Measurements from ENCODE around the gene ARHGEF38. TPM values are rescaled to one million over a fixed set of nuclear protein-coding genes. Genes with fewer than 3 reads are reported as not detected.

The ARHGEF38 gene
- total RNA-seq, 2 donors from 2014 or later = 0.51 to 2.1 TPM

DNA sequence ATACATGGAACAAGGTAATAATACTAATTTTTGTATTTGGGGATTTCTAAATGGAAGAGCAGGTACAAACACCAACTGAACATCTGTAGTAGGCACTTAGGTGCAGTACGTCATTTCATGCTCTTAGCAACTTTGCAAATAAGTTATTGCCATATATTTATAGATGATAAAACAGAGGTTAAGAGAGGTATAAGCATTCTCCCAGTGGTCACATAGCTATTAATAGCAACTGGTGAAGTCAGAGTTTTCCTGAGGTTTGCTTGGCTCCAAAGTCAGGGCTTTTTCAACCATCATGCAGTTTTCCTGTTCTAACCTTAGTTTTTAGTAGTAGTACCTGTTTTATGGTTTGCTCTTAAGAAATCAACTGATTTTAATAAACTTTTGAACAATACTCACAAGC, 10.9 kb downstream of the ARHGEF38 start:
- TF ChIP-seq, protein P1, sequence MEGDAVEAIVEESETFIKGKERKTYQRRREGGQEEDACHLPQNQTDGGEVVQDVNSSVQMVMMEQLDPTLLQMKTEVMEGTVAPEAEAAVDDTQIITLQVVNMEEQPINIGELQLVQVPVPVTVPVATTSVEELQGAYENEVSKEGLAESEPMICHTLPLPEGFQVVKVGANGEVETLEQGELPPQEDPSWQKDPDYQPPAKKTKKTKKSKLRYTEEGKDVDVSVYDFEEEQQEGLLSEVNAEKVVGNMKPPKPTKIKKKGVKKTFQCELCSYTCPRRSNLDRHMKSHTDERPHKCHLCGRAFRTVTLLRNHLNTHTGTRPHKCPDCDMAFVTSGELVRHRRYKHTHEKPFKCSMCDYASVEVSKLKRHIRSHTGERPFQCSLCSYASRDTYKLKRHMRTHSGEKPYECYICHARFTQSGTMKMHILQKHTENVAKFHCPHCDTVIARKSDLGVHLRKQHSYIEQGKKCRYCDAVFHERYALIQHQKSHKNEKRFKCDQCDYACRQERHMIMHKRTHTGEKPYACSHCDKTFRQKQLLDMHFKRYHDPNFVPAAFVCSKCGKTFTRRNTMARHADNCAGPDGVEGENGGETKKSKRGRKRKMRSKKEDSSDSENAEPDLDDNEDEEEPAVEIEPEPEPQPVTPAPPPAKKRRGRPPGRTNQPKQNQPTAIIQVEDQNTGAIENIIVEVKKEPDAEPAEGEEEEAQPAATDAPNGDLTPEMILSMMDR (conservative IDR thresholded peaks at IDR 0.05) = no peak
- Histone ChIP-seq H3K9ac (ENCODE audit: extremely low read depth, low read length, poor library complexity, severe bottlenecking) (no peak overlapping the region), H3K9me3 (ENCODE audit: control insufficient read depth, low read length) (no peaks in the 10 kb centered on the region), H3K27me3 (ENCODE audit: control insufficient read depth, insufficient read depth, low read length, poor library complexity, severe bottlenecking) (peaks cover 16% of the 10 kb centered on the region), H3K27ac (ENCODE audit: low read depth, low read length) (no peak overlapping the region), H3K36me3 (ENCODE audit: control insufficient read depth, insufficient read depth, low read length) (no peaks in the 10 kb centered on the region), H3K4me3 (ENCODE audit: low read length) (no peak overlapping the region), H3K4me1 (ENCODE audit: control insufficient read depth, insufficient read depth, low read length) (no peaks in the 10 kb centered on the region)
- no peaks in the 10 kb centered on the region for H3K36me3 Mint-ChIP-seq (ENCODE audit: low read depth)
- DNase-seq = no peak
- H3K9me3 Mint-ChIP-seq = no peaks in the 10 kb centered on the region
- WGBS, 2 experiments (ENCODE audit: insufficient coverage in 1 of 2, insufficient read length in 1 of 2) = 93% methylated on average over 1 of the region's 1 CpG; no CpG with 5 or more reads in 1 of the 2 experiments
- H3K27ac Mint-ChIP-seq = no peak overlapping the region
- H3K27me3 Mint-ChIP-seq (ENCODE audit: insufficient read depth) = peaks cover 77% of the 10 kb centered on the region
- no peak overlapping the region for H3K4me3 Mint-ChIP-seq
- H3K4me1 Mint-ChIP-seq = no peaks in the 10 kb centered on the region

DNA sequence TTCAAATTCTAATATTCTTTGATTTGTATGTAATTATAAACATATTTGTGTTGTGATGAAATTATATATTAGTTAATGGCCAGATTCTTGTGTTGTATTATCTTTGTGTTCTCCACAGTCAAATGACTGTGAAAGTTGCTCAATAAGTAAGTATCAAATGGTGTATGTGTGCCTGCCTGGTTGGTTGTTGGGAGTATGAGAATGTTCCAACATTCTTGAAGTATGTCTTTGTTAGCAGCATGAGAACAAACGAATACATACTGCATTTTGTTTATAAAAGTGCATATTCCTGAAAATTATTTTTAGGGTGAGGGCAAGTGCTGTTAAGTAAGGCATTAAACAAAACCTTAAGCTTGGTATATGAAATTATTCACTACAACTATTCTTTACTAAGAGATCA, 16.2 kb downstream of the ARHGEF38 start:
- Mint-ChIP-seq H3K4me1 (no peaks in the 10 kb centered on the region), H3K4me3 (no peak overlapping the region), H3K27me3 (ENCODE audit: insufficient read depth) (peaks cover 54% of the 10 kb centered on the region), H3K9me3 (no peaks in the 10 kb centered on the region), H3K36me3 (ENCODE audit: low read depth) (no peaks in the 10 kb centered on the region), H3K27ac (no peak overlapping the region)
- DNase-seq = no peak
- Histone ChIP-seq H3K27me3 (ENCODE audit: control insufficient read depth, insufficient read depth, low read length, poor library complexity, severe bottlenecking) (no peaks in the 10 kb centered on the region), H3K4me1 (ENCODE audit: control insufficient read depth, insufficient read depth, low read length) (no peaks in the 10 kb centered on the region), H3K9me3 (ENCODE audit: control insufficient read depth, low read length) (no peaks in the 10 kb centered on the region), H3K9ac (ENCODE audit: extremely low read depth, low read length, poor library complexity, severe bottlenecking) (no peak overlapping the region), H3K27ac (ENCODE audit: low read depth, low read length) (no peak overlapping the region), H3K4me3 (ENCODE audit: low read length) (no peak overlapping the region), H3K36me3 (ENCODE audit: control insufficient read depth, insufficient read depth, low read length) (no peaks in the 10 kb centered on the region)
- 88% methylated on average over 1 of the region's 1 CpG; no CpG with 5 or more reads in 1 of the 2 experiments for WGBS, 2 experiments (ENCODE audit: insufficient coverage in 1 of 2, insufficient read length in 1 of 2)
- TF ChIP-seq, protein P1 (conservative IDR thresholded peaks at IDR 0.05) = no peak

DNA sequence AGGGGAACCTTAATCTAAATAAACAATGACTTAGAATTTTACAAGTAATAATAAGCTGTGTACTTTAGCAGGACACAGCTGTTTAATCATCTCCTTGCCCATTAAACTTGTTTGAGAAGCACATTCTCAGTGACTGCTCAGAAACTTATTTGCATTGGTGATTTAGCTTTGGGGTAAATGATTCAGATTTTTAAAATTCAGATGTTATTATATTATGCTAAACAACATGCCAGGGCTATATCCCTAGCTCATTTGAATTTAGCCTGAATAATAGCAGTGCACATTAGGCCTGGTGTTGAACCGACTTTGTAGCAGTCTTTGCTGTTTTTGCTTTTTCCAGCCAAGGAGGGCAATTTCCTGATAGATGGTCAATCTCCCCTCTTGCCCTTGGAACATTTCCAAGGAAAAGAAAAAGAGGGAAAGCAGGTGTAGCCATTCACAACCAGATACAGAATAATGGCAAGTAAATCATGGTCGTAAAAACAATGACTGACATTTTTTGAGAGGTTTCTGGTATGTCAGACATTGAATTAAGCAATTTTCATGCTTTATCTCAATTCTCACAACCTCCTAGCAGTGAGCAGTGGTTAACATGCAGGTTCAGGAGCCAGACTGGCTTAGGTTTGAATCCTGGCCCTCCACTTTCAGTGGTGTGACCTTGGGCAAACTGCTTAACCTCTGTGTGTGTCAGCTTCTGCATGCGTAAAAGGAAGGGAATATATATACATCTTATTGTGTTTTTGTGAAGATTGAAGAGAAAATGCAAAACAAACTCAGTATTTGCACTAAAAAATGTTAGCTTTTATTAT, 16.8 kb downstream of the ARHGEF38 start:
- no peaks in the 10 kb centered on the region for H3K4me1 Mint-ChIP-seq
- H3K4me1 ChIP-seq (ENCODE audit: control insufficient read depth, insufficient read depth, low read length) = no peaks in the 10 kb centered on the region

More for the DNA sequence above, 16.8 kb downstream of the ARHGEF38 start:
- Histone ChIP-seq H3K9me3 (ENCODE audit: control insufficient read depth, low read length) (no peaks in the 10 kb centered on the region), H3K27ac (ENCODE audit: low read depth, low read length) (no peak overlapping the region), H3K36me3 (ENCODE audit: control insufficient read depth, insufficient read depth, low read length) (no peaks in the 10 kb centered on the region), H3K4me3 (ENCODE audit: low read length) (no peak overlapping the region), H3K9ac (ENCODE audit: extremely low read depth, low read length, poor library complexity, severe bottlenecking) (no peak overlapping the region), H3K27me3 (ENCODE audit: control insufficient read depth, insufficient read depth, low read length, poor library complexity, severe bottlenecking) (no peaks in the 10 kb centered on the region)
- H3K9me3 Mint-ChIP-seq = no peaks in the 10 kb centered on the region
- no peak overlapping the region for H3K4me3 Mint-ChIP-seq
- TF ChIP-seq, protein P1 (conservative IDR thresholded peaks at IDR 0.05) = no peak
- peaks cover 52% of the 10 kb centered on the region for H3K27me3 Mint-ChIP-seq (ENCODE audit: insufficient read depth)
- H3K36me3 Mint-ChIP-seq (ENCODE audit: low read depth) = no peaks in the 10 kb centered on the region
- DNase-seq = no peak
- 95% methylated on average over 3 of the region's 3 CpGs; no CpG with 5 or more reads in 1 of the 2 experiments for whole genome bisulfite sequencing, 2 experiments (ENCODE audit: insufficient coverage in 1 of 2, insufficient read length in 1 of 2)
- no peak overlapping the region for H3K27ac Mint-ChIP-seq

Measured in endodermal cell (in vitro differentiated cells).